Sigmoid colon (tissue), 7 donors: ENCODE data around the gene DTNBP1. TPM values are rescaled to one million over a fixed set of nuclear protein-coding genes. Genes with fewer than 3 reads are reported as not detected.

Source experiments
- DNase-seq: peaks from one replicate; pipeline ENCODE4 v3.0.0-alpha.2; 2019
- H3K27ac ChIP-seq, 4 donors: fragments of 200-600 bp; sonication (generic); one replicate each; pipeline ENCODE4 v1.5.1; 2016 to 2019; ENCODE audit warnings: mild to moderate bottlenecking in 1 of 4
- H3K27me3 ChIP-seq, 3 donors: fragments of 200-600 bp; sonication (generic); one replicate each; pipeline ENCODE4 v1.5.1; 2019; ENCODE audit warnings: mild to moderate bottlenecking in 1 of 3
- H3K36me3 ChIP-seq, 4 donors: fragments of 200-600 bp; sonication (generic); one replicate each; pipeline ENCODE4 v1.5.1; 2016 to 2019
- H3K4me1 ChIP-seq, 4 donors: fragments of 200-600 bp; sonication (generic); one replicate each; pipeline ENCODE4 v1.5.1; 2017 to 2019
- H3K4me3 ChIP-seq, 4 donors: fragments of 200-600 bp; sonication (generic); one replicate each; pipeline ENCODE4 v1.5.1; 2017 to 2019; ENCODE audit warnings: mild to moderate bottlenecking in 2 of 4, moderate library complexity in 1 of 4
- H3K9me3 ChIP-seq, 4 donors: fragments of 200-600 bp in 3 of 4; sonication (generic) in 3 of 4; one replicate each; pipeline versions ENCODE4 v1.5.1 to v1.6.1; 2013 to 2019
- CTCF ChIP-seq, 4 experiments: fragments of 450-650 bp in 3 of 4; fragments of 200-600 bp in 1 of 4; IDR thresholded peaks; one replicate each; pipeline ENCODE4 v1.5.1; 2016 to 2019; ENCODE audit warnings: antibody characterized with exemption in 4 of 4, mild to moderate bottlenecking in 3 of 4, moderate library complexity in 2 of 4
- EP300 ChIP-seq, 4 donors: sonication (generic); formaldehyde crosslinking; IDR thresholded peaks; one replicate each; pipeline ENCODE4 v1.6.1; 2017; ENCODE audit warnings: antibody characterized with exemption in 4 of 4
- POLR2A ChIP-seq, 2 donors: fragments of 450-650 bp; IDR thresholded peaks; one replicate each; pipeline ENCODE4 v1.6.1; 2016; ENCODE audit warnings: antibody characterized with exemption in 2 of 2, mild to moderate bottlenecking in 2 of 2, moderate library complexity in 2 of 2
- POLR2AphosphoS5 ChIP-seq, 4 donors: sonication (generic); formaldehyde crosslinking; IDR thresholded peaks; one replicate each; pipeline ENCODE4 v1.6.1; 2017; ENCODE audit warnings: antibody characterized with exemption in 4 of 4
- WGBS, 2 donors: extraction: QIAGEN DNeasy Blood & Tissue Kit; methylation state at CpG; one replicate each; pipeline ENCODE4 v1.1.7; 2013; 5-methylcytosine and 5-hydroxymethylcytosine counted together
- intact Hi-C: fragments of 100-400 bp; cut with DNase I; formaldehyde crosslinking; loops from one replicate; pipeline ENCODE4 v1.15.1; 2023
- polyA plus RNA-seq, 3 donors: library from polyadenylated mRNA; stranded (reverse); fragments of 200-250 nt; gene quantifications; one replicate each; pipeline ENCODE4 v1.2.3, GENCODE V29; 2013
- total RNA-seq, 4 donors: library from RNA; depleted of rRNA; stranded (reverse); fragments of >200 nt; gene quantifications; one replicate each; pipeline ENCODE4 v1.1.0, GENCODE V29; 2016
- donor health status: healthy with polysubstance abuse.
- donor health status: Bipolar disorder and iron deficiency.
- donor health status: healthy.

Gene DTNBP1
- total and polyA plus RNA-seq, 7 donors: 12.8 to 25.8 (median 18.7) TPM

GRCh38 chr6:15675536-15676220 is 12.8 kb upstream of the DTNBP1 start:
- intact Hi-C loops: no loop called here
- TF ChIP-seq POLR2AphosphoS5 (IDR thresholded peaks at IDR 0.05) (no peak), POLR2A (IDR thresholded peaks at IDR 0.05) (no peak), EP300 (IDR thresholded peaks at IDR 0.05) (no peak), CTCF (IDR thresholded peaks at IDR 0.05) (no peak)
- 35 to 74% methylated on average over 3 of the region's 3 CpGs for WGBS, 2 donors

GRCh38 chr6:15674690-15675386 is 12.0 kb upstream of the DTNBP1 start:
- Histone ChIP-seq H3K4me3 (no peak overlapping the region), H3K9me3 (no peaks in the 10 kb centered on the region), H3K27me3 (peaks cover 0 to 8% (median 0%) of the 10 kb centered on the region in 3 donors), H3K36me3 (no peaks in the 10 kb centered on the region), H3K27ac (no peak overlapping the region), H3K4me1 (no peaks in the 10 kb centered on the region)
- no peak for TF ChIP-seq CTCF (IDR thresholded peaks at IDR 0.05)
- 80 to 83% methylated on average over 9 of the region's 9 CpGs for WGBS, 2 donors
- intact Hi-C loops: no loop called here
- DNase-seq: no peak

More at GRCh38 chr6:15675536-15676220, 12.8 kb upstream of the DTNBP1 start:
- DNase-seq: no peak
- Histone ChIP-seq H3K9me3 (no peaks in the 10 kb centered on the region), H3K4me3 (no peak overlapping the region), H3K27ac (no peak overlapping the region), H3K27me3 (peaks cover 0 to 2% (median 0%) of the 10 kb centered on the region in 3 donors), H3K4me1 (no peaks in the 10 kb centered on the region), H3K36me3 (no peaks in the 10 kb centered on the region)

- no peak overlapping the region for H3K27ac ChIP-seq
- TF ChIP-seq EP300 (IDR thresholded peaks at IDR 0.05) (no peak), POLR2AphosphoS5 (IDR thresholded peaks at IDR 0.05) (no peak), POLR2A (IDR thresholded peaks at IDR 0.05) (no peak), CTCF (IDR thresholded peaks at IDR 0.05) (no peak)
- WGBS, 2 donors: 93 to 94% methylated on average over 3 of the region's 3 CpGs
- no peaks in the 10 kb centered on the region for H3K36me3 ChIP-seq
- H3K9me3 ChIP-seq: no peaks in the 10 kb centered on the region
- intact Hi-C loops: no loop called here
- no peak for DNase-seq
- H3K4me3 ChIP-seq: no peak overlapping the region
- H3K27me3 ChIP-seq: peaks cover 0 to 8% (median 0%) of the 10 kb centered on the region in 3 donors
- H3K4me1 ChIP-seq: no peaks in the 10 kb centered on the region
Observed at GRCh38 chr6:15673666-15674065, 10.8 kb upstream of the DTNBP1 start.

GRCh38 chr6:15672818-15673217 is 10.0 kb upstream of the DTNBP1 start:
- H3K36me3 ChIP-seq: no peaks in the 10 kb centered on the region
- no peak for TF ChIP-seq POLR2A (IDR thresholded peaks at IDR 0.05)
- no peak for TF ChIP-seq CTCF (IDR thresholded peaks at IDR 0.05)
- no peak for TF ChIP-seq POLR2AphosphoS5 (IDR thresholded peaks at IDR 0.05)
- no peak for TF ChIP-seq EP300 (IDR thresholded peaks at IDR 0.05)
- intact Hi-C loops: no loop called here

More at GRCh38 chr6:15672818-15673217, 10.0 kb upstream of the DTNBP1 start:
- WGBS, 2 donors: 90% methylated on average over 3 of the region's 3 CpGs
- peaks cover 0 to 8% (median 0%) of the 10 kb centered on the region in 3 donors for H3K27me3 ChIP-seq
- no peaks in the 10 kb centered on the region for H3K4me1 ChIP-seq
- H3K9me3 ChIP-seq: no peaks in the 10 kb centered on the region
- H3K4me3 ChIP-seq: no peak overlapping the region
- no peak for DNase-seq
- no peak overlapping the region for H3K27ac ChIP-seq
